ENCODE results near the gene ASPG.

DNA sequence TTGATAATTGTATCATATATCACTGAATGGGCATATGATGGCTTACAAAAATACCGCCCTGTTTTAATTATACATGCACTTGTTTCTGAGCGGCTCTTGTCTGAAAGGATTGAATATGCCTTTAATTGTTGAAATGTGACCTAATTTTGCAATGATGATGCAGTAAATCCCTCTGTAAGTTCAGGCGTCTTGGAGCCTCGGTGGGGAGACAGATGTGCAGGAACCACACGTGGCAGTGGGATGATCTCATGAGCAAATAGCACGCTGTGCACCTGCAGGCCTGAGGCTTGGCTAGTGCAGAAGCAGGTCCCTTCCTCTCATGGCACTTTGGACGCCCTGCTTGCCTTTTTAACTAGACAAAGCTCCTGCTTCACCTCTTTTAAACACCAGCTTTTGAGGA, 49.3 kb upstream of the ASPG start:
- TF ChIP-seq, protein P1, sequence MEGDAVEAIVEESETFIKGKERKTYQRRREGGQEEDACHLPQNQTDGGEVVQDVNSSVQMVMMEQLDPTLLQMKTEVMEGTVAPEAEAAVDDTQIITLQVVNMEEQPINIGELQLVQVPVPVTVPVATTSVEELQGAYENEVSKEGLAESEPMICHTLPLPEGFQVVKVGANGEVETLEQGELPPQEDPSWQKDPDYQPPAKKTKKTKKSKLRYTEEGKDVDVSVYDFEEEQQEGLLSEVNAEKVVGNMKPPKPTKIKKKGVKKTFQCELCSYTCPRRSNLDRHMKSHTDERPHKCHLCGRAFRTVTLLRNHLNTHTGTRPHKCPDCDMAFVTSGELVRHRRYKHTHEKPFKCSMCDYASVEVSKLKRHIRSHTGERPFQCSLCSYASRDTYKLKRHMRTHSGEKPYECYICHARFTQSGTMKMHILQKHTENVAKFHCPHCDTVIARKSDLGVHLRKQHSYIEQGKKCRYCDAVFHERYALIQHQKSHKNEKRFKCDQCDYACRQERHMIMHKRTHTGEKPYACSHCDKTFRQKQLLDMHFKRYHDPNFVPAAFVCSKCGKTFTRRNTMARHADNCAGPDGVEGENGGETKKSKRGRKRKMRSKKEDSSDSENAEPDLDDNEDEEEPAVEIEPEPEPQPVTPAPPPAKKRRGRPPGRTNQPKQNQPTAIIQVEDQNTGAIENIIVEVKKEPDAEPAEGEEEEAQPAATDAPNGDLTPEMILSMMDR (IDR thresholded peaks at IDR 0.05): no peak
- no peak for TF ChIP-seq POLR2A (IDR thresholded peaks at IDR 0.05)

Measured in esophagus squamous epithelium (tissue), 4 donors.